BE2C (cell line): ENCODE results near the gene PPM1H.

Experiments
- DNase-seq: peaks from one replicate; pipeline ENCODE4 v3.0.0-alpha.2; 2020
- H3K27me3 ChIP-seq: fragments of 250-450 bp; sonication (Bioruptor Pico); 2 replicates; pipeline ENCODE4 v1.5.1; 2020; ENCODE audit warnings: mild to moderate bottlenecking
- H3K36me3 ChIP-seq: fragments of 250-450 bp; sonication (Bioruptor Pico); 2 replicates; pipeline ENCODE4 v1.5.1; 2020; ENCODE audit warnings: mild to moderate bottlenecking
- H3K4me1 ChIP-seq: fragments of 250-450 bp; sonication (Bioruptor Pico); 2 replicates; pipeline ENCODE4 v1.5.1; 2020
- H3K4me3 ChIP-seq: 2 replicates; pipeline ENCODE4 v1.5.1; 2011; ENCODE audit warnings: low read depth, low read length
- H3K9me3 ChIP-seq: fragments of 250-450 bp; sonication (Bioruptor Pico); 2 replicates; pipeline ENCODE4 v1.5.1; 2020
- CTCF ChIP-seq: IDR thresholded peaks from 2 replicates; pipeline ENCODE4 v1.5.1; 2012; ENCODE audit warnings: mild to moderate bottlenecking, low read depth, low read length

PPM1H gene

GRCh38 chr12:62799766-62800406 is 135.1 kb downstream of the PPM1H start:
- Histone ChIP-seq H3K9me3 (no peaks in the 10 kb centered on the region), H3K4me3 (no peak overlapping the region), H3K4me1 (no peaks in the 10 kb centered on the region), H3K36me3 (no peaks in the 10 kb centered on the region), H3K27me3 (no peaks in the 10 kb centered on the region)
- TF ChIP-seq CTCF: no peak
- DNase-seq: no peak

GRCh38 chr12:62799126-62799736 is 135.7 kb downstream of the PPM1H start:
- Histone ChIP-seq H3K4me3 (no peak overlapping the region), H3K9me3 (no peaks in the 10 kb centered on the region), H3K27me3 (no peaks in the 10 kb centered on the region), H3K4me1 (no peaks in the 10 kb centered on the region), H3K36me3 (no peaks in the 10 kb centered on the region)
- TF ChIP-seq CTCF: peak; percentile 96
- peak; percentile 75 for DNase-seq

GRCh38 chr12:62794218-62794583 is 140.7 kb downstream of the PPM1H start:
- Histone ChIP-seq H3K36me3 (no peaks in the 10 kb centered on the region), H3K9me3 (no peaks in the 10 kb centered on the region), H3K4me3 (no peak overlapping the region), H3K4me1 (no peaks in the 10 kb centered on the region; the same call in 1 of the 2 replicates), H3K27me3 (no peaks in the 10 kb centered on the region)
- no peak for DNase-seq
- no peak for TF ChIP-seq CTCF

GRCh38 chr12:62793256-62794217 is 141.4 kb downstream of the PPM1H start:
- DNase-seq: peak; percentile 78
- Histone ChIP-seq H3K27me3 (no peaks in the 10 kb centered on the region), H3K4me3 (no peak overlapping the region), H3K9me3 (no peaks in the 10 kb centered on the region), H3K36me3 (no peaks in the 10 kb centered on the region), H3K4me1 (no peaks in the 10 kb centered on the region; the same call in 1 of the 2 replicates)
- TF ChIP-seq CTCF: peak; percentile 96

DNA sequence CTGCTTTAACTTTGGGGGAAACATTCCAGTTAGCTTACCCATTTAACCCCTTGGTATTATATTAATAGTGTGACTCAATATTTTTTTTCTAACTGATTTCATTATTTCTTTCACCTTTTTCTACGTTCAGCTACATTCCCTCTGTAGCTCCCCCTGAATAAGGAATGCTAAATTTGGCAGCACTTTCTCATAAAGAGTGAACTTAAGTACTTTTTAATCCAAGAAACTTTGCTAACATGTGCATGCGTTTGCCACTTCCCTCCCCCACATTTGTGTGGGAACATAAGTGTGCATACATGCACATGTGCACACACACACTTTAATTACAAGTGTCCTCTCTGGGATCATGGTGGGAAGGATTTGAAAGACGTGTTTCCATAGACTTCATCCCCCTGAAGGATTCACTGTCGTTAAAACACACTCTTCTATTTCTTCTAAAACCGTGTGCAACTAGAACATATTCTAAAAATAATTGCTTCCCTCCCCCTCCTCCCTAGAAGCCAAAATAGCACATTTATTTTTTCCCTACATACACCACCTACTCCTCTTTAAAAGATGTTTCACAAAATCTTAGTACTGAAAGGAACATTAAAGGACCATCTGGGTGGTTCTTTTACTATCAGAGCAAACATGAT is 142.6 kb downstream of the PPM1H start:
- no peak overlapping the region for H3K4me3 ChIP-seq
- no peaks in the 10 kb centered on the region for H3K27me3 ChIP-seq
- no peak for TF ChIP-seq CTCF
- no peaks in the 10 kb centered on the region; the same call in 1 of the 2 replicates for H3K4me1 ChIP-seq
- no peaks in the 10 kb centered on the region for H3K9me3 ChIP-seq
- H3K36me3 ChIP-seq: no peaks in the 10 kb centered on the region
- DNase-seq: no peak
